ENCODE measurements around the gene ERCC8.
A peak's percentile ranks its signal among the peaks of the same experiment; 100 is the strongest.

The ERCC8 gene

DNA sequence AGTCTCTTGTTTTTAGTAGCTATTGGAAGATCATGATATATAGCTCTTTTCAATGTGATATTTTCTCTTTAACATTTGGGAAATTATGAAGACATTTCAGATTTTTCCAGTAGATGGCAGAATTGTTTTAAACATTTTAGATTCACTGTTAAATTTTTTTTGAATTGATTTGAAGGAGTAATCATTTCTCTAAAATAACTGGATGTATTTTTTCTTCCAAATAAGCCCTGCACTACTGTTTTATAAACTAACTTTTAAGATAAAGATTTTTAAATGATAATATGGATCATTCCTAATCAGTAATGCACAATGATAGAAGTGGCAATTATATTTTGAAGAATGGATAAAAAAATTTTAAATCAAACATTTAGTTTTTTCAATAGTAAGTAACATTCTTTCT is 14.3 kb upstream of the ERCC8 start:
- Mint-ChIP-seq H3K27ac (ENCODE audit: low read depth) (no peak overlapping the region), H3K36me3 (ENCODE audit: insufficient read depth) (no peaks in the 10 kb centered on the region), H3K27me3 (no peaks in the 10 kb centered on the region), H3K4me1 (peaks cover 6% of the 10 kb centered on the region), H3K9me3 (no peaks in the 10 kb centered on the region), H3K4me3 (no peak overlapping the region)
- DNase-seq (ENCODE audit: low spot score in 2 of 2) (no peak), ATAC-seq (replicated peaks; ENCODE audit: extremely low read depth, poor library complexity, severe bottlenecking) (no peak)

DNA sequence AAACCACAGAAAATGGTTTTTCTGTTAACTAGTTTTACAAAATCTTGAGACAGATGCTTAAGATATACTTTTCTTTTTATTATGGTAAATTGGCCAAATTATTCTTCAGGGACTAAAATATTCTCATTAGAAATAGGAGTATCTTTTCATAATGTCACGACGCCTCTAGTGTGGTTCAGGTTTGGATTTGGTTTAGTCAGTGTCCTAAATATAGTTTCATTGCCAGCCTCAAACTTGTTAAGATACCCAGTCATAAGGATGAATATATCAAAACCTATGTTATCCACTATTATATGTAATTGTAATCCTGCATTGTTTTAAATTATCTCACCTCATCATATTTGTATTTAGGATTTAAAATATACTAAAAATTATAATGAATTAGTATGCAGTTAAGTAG is 13.8 kb upstream of the ERCC8 start:
- Mint-ChIP-seq H3K9me3 (no peaks in the 10 kb centered on the region), H3K36me3 (ENCODE audit: insufficient read depth) (no peaks in the 10 kb centered on the region), H3K27ac (ENCODE audit: low read depth) (no peak overlapping the region), H3K4me1 (peaks cover 4% of the 10 kb centered on the region), H3K27me3 (no peaks in the 10 kb centered on the region), H3K4me3 (no peak overlapping the region)
- DNase-seq (ENCODE audit: low spot score in 2 of 2) = no peak
- no peak for ATAC-seq (replicated peaks; ENCODE audit: extremely low read depth, poor library complexity, severe bottlenecking)

GRCh38 chr5:60958088-60958487 is 13.2 kb upstream of the ERCC8 start:
- DNase-seq (ENCODE audit: low spot score in 2 of 2) = no peak
- H3K36me3 Mint-ChIP-seq (ENCODE audit: insufficient read depth) = no peaks in the 10 kb centered on the region
- ATAC-seq (replicated peaks; ENCODE audit: extremely low read depth, poor library complexity, severe bottlenecking) = no peak
- H3K9me3 Mint-ChIP-seq = no peaks in the 10 kb centered on the region
- no peaks in the 10 kb centered on the region for H3K27me3 Mint-ChIP-seq
- peaks cover 5% of the 10 kb centered on the region for H3K4me1 Mint-ChIP-seq
- H3K27ac Mint-ChIP-seq (ENCODE audit: low read depth) = no peak overlapping the region
- no peak overlapping the region for H3K4me3 Mint-ChIP-seq

GRCh38 chr5:60955239-60955638 is 10.4 kb upstream of the ERCC8 start:
- no peak overlapping the region for H3K4me3 Mint-ChIP-seq
- DNase-seq (ENCODE audit: low spot score in 2 of 2) (no peak), ATAC-seq (replicated peaks; ENCODE audit: extremely low read depth, poor library complexity, severe bottlenecking) (no peak)
- H3K9me3 Mint-ChIP-seq = no peaks in the 10 kb centered on the region
- H3K27me3 Mint-ChIP-seq = no peaks in the 10 kb centered on the region
- peaks cover 10% of the 10 kb centered on the region for H3K4me1 Mint-ChIP-seq
- no peak overlapping the region for H3K27ac Mint-ChIP-seq (ENCODE audit: low read depth)
- H3K36me3 Mint-ChIP-seq (ENCODE audit: insufficient read depth) = no peaks in the 10 kb centered on the region

DNA sequence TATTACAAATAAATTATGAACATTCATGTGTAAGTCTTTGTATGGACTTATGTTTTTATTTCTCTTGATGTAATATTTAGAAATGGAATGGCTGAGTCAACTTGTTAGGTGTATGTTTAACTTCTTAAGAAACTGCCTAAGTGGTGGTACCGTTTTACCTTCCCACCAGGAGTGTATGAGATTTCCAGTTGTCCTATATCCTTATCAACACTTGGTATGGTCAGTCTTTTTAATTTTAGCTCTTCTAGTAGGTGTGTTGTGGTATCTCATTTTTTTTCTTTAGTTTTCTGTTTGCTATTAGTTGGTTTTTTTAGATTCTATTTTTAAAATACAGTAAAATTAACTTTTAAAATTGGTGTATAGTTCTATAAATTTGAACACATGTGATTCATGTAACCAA is 3.9 kb upstream of the ERCC8 start:
- Mint-ChIP-seq H3K4me3 (no peak overlapping the region), H3K36me3 (ENCODE audit: insufficient read depth) (peaks cover 2% of the 10 kb centered on the region), H3K27ac (ENCODE audit: low read depth) (no peak overlapping the region), H3K4me1 (peaks cover 22% of the 10 kb centered on the region), H3K9me3 (no peaks in the 10 kb centered on the region), H3K27me3 (no peaks in the 10 kb centered on the region)
- no peak for ATAC-seq (replicated peaks; ENCODE audit: extremely low read depth, poor library complexity, severe bottlenecking)
- no peak for DNase-seq (ENCODE audit: low spot score in 2 of 2)

GRCh38 chr5:60945813-60946187 is 930 bp upstream of the ERCC8 start:
- DNase-seq (ENCODE audit: low spot score in 2 of 2) = no peak
- peak; percentile 21 for ATAC-seq (replicated peaks; ENCODE audit: extremely low read depth, poor library complexity, severe bottlenecking)
- Mint-ChIP-seq H3K36me3 (ENCODE audit: insufficient read depth) (peaks cover 2% of the 10 kb centered on the region), H3K4me1 (peaks cover 16% of the 10 kb centered on the region), H3K4me3 (no peak overlapping the region), H3K27ac (ENCODE audit: low read depth) (peak overlapping the region; percentile 48), H3K9me3 (no peaks in the 10 kb centered on the region), H3K27me3 (no peaks in the 10 kb centered on the region)

GRCh38 chr5:60943624-60944023 is 1.2 kb downstream of the ERCC8 start:
- no peaks in the 10 kb centered on the region for H3K9me3 Mint-ChIP-seq
- peaks cover 2% of the 10 kb centered on the region for H3K36me3 Mint-ChIP-seq (ENCODE audit: insufficient read depth)
- no peak overlapping the region for H3K4me3 Mint-ChIP-seq
- no peaks in the 10 kb centered on the region for H3K27me3 Mint-ChIP-seq
- no peak overlapping the region for H3K27ac Mint-ChIP-seq (ENCODE audit: low read depth)
- ATAC-seq (replicated peaks; ENCODE audit: extremely low read depth, poor library complexity, severe bottlenecking) (no peak), DNase-seq (ENCODE audit: low spot score in 2 of 2) (no peak)
- H3K4me1 Mint-ChIP-seq = peaks cover 12% of the 10 kb centered on the region

GRCh38 chr5:60929024-60929423 is 15.8 kb downstream of the ERCC8 start:
- DNase-seq (ENCODE audit: low spot score in 2 of 2) (no peak), ATAC-seq (replicated peaks; ENCODE audit: extremely low read depth, poor library complexity, severe bottlenecking) (no peak)
- Mint-ChIP-seq H3K27ac (ENCODE audit: low read depth) (no peak overlapping the region), H3K4me3 (no peak overlapping the region), H3K36me3 (ENCODE audit: insufficient read depth) (peaks cover 5% of the 10 kb centered on the region), H3K9me3 (no peaks in the 10 kb centered on the region), H3K4me1 (no peaks in the 10 kb centered on the region), H3K27me3 (no peaks in the 10 kb centered on the region)

- Mint-ChIP-seq H3K27me3 (no peaks in the 10 kb centered on the region), H3K27ac (ENCODE audit: low read depth) (no peak overlapping the region), H3K4me3 (no peak overlapping the region), H3K9me3 (no peaks in the 10 kb centered on the region), H3K36me3 (ENCODE audit: insufficient read depth) (peaks cover 6% of the 10 kb centered on the region), H3K4me1 (no peaks in the 10 kb centered on the region)
- ATAC-seq (replicated peaks; ENCODE audit: extremely low read depth, poor library complexity, severe bottlenecking) = no peak
- DNase-seq (ENCODE audit: low spot score in 2 of 2) = no peak
Observed at GRCh38 chr5:60927450-60927849, 17.4 kb downstream of the ERCC8 start.

GRCh38 chr5:60918466-60918865 is 26.4 kb downstream of the ERCC8 start:
- ATAC-seq (replicated peaks; ENCODE audit: extremely low read depth, poor library complexity, severe bottlenecking) (no peak), DNase-seq (ENCODE audit: low spot score in 2 of 2) (no peak)
- Mint-ChIP-seq H3K27me3 (no peaks in the 10 kb centered on the region), H3K4me3 (no peak overlapping the region), H3K27ac (ENCODE audit: low read depth) (no peak overlapping the region), H3K4me1 (no peaks in the 10 kb centered on the region), H3K9me3 (no peaks in the 10 kb centered on the region), H3K36me3 (ENCODE audit: insufficient read depth) (peaks cover 13% of the 10 kb centered on the region)

DNA sequence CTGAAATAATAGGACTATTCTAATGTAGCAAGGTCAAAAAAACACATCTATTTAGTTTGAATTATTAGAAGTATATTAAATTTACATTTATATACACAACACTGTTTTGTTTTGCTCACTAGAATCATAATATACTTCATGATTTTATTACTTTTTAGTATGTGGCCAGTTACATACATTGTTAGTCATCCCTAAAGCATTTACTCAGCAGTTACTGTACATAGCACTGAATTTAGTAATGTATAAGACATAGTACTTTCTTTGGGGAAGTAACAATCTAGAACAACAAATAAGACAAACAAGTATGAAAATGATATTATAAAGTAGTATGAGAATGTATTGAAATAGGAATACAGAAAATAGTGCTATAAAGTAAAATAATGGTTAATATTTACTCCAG is 28.2 kb downstream of the ERCC8 start:
- no peak for ATAC-seq (replicated peaks; ENCODE audit: extremely low read depth, poor library complexity, severe bottlenecking)
- no peaks in the 10 kb centered on the region for H3K9me3 Mint-ChIP-seq
- no peak overlapping the region for H3K27ac Mint-ChIP-seq (ENCODE audit: low read depth)
- H3K36me3 Mint-ChIP-seq (ENCODE audit: insufficient read depth) = peaks cover 12% of the 10 kb centered on the region
- H3K4me3 Mint-ChIP-seq = no peak overlapping the region
- H3K27me3 Mint-ChIP-seq = no peaks in the 10 kb centered on the region
- no peak for DNase-seq (ENCODE audit: low spot score in 2 of 2)
- H3K4me1 Mint-ChIP-seq = no peaks in the 10 kb centered on the region

GRCh38 chr5:60903356-60903755 is 41.5 kb downstream of the ERCC8 start:
- Mint-ChIP-seq H3K27me3 (no peaks in the 10 kb centered on the region), H3K36me3 (ENCODE audit: insufficient read depth) (peaks cover 2% of the 10 kb centered on the region), H3K27ac (ENCODE audit: low read depth) (no peak overlapping the region), H3K9me3 (no peaks in the 10 kb centered on the region), H3K4me1 (no peaks in the 10 kb centered on the region), H3K4me3 (no peak overlapping the region)
- DNase-seq (ENCODE audit: low spot score in 2 of 2) = no peak
- ATAC-seq (replicated peaks; ENCODE audit: extremely low read depth, poor library complexity, severe bottlenecking) = no peak

GRCh38 chr5:60896991-60897390 is 47.9 kb downstream of the ERCC8 start:
- DNase-seq (ENCODE audit: low spot score in 2 of 2) (no peak), ATAC-seq (replicated peaks; ENCODE audit: extremely low read depth, poor library complexity, severe bottlenecking) (no peak)
- H3K4me1 Mint-ChIP-seq = no peaks in the 10 kb centered on the region
- H3K4me3 Mint-ChIP-seq = no peak overlapping the region
- H3K27ac Mint-ChIP-seq (ENCODE audit: low read depth) = no peak overlapping the region
- H3K9me3 Mint-ChIP-seq = no peaks in the 10 kb centered on the region
- no peaks in the 10 kb centered on the region for H3K27me3 Mint-ChIP-seq
- peaks cover 8% of the 10 kb centered on the region for H3K36me3 Mint-ChIP-seq (ENCODE audit: insufficient read depth)

GRCh38 chr5:60893521-60893920 is 51.3 kb downstream of the ERCC8 start:
- Mint-ChIP-seq H3K4me3 (no peak overlapping the region), H3K4me1 (no peaks in the 10 kb centered on the region), H3K27ac (ENCODE audit: low read depth) (peak overlapping the region; percentile 38), H3K9me3 (no peaks in the 10 kb centered on the region), H3K36me3 (ENCODE audit: insufficient read depth) (peaks cover 6% of the 10 kb centered on the region), H3K27me3 (no peaks in the 10 kb centered on the region)
- DNase-seq (ENCODE audit: low spot score in 2 of 2) (no peak), ATAC-seq (replicated peaks; ENCODE audit: extremely low read depth, poor library complexity, severe bottlenecking) (no peak)
